ENCODE results near the gene SDHC. TPM values are rescaled to one million over a fixed set of nuclear protein-coding genes. Genes with fewer than 3 reads are reported as not detected.

Gene SDHC
- total and polyA plus RNA-seq, 2 of the 13 experiments (the other 11 are each of a cell fraction or from before 2014, with no cell fraction given), result 27.1 to 229 TPM

- no peak for TF ChIP-seq ZBTB49 (CRISPR knock-in tag; IDR thresholded peaks at IDR 0.05; ENCODE audit: borderline replicate concordance)
- TF ChIP-seq ZBTB21 (CRISPR knock-in tag; IDR thresholded peaks at IDR 0.05), result no peak
- TF ChIP-seq ZBTB26 (CRISPR knock-in tag; IDR thresholded peaks at IDR 0.05; ENCODE audit: borderline replicate concordance), result no peak
- TF ChIP-seq ZNF598 (CRISPR knock-in tag; IDR thresholded peaks at IDR 0.05; ENCODE audit: borderline replicate concordance), result peak; percentile 62; the same call in 1 of the 2 replicates
- peak; percentile 90 for TF ChIP-seq BRF2 (CRISPR knock-in tag; IDR thresholded peaks at IDR 0.05)
- TF ChIP-seq ZHX2 (IDR thresholded peaks at IDR 0.05; ENCODE audit: low read depth), result no peak
- no peak for TF ChIP-seq ZHX2 (CRISPR knock-in tag; IDR thresholded peaks at IDR 0.05; ENCODE audit: borderline replicate concordance)
- no peak for TF ChIP-seq ZNF503 (CRISPR knock-in tag; IDR thresholded peaks at IDR 0.05)
- no peak for TF ChIP-seq SOX6 (IDR thresholded peaks at IDR 0.05)
- no peak for TF ChIP-seq SOX6 (CRISPR knock-in tag; IDR thresholded peaks at IDR 0.05)
- no peak for TF ChIP-seq NR1H2 (CRISPR knock-in tag; IDR thresholded peaks at IDR 0.05; ENCODE audit: borderline replicate concordance, low read depth)
- TF ChIP-seq GABPA (IDR thresholded peaks at IDR 0.05; ENCODE audit: low read depth, low read length), result no peak
- TF ChIP-seq GABPA (CRISPR knock-in tag; IDR thresholded peaks at IDR 0.05; ENCODE audit: low read depth), result no peak
- no peak for TF ChIP-seq FOXP1 (IDR thresholded peaks at IDR 0.05)
- TF ChIP-seq FOXP1 (CRISPR knock-in tag; IDR thresholded peaks at IDR 0.05), result no peak
- TF ChIP-seq STAG1 (CRISPR knock-in tag; IDR thresholded peaks at IDR 0.05), result no peak
Measured at GRCh38 chr1:161313554-161314200, 504 bp upstream of the SDHC start (continued).
